ENCODE results near the gene CAPS.

- TF ChIP-seq CTCF (IDR thresholded peaks at IDR 0.05 in 8 of 11, conservative IDR thresholded peaks at IDR 0.05 in 3 of 11) (no peak), POLR2AphosphoS5 (IDR thresholded peaks at IDR 0.05) (no peak)
These were observed 29.0 kb downstream of the CAPS start for GRCh38 chr19:5943045-5943444.
